Fibroblast of lung (primary cell): Measurements from ENCODE around the gene KCNH1. TPM values are rescaled to one million over a fixed set of nuclear protein-coding genes. Genes with fewer than 3 reads are reported as not detected.
A peak's percentile ranks its signal among the peaks of the same experiment; 100 is the strongest.

Experiments
- DNase-seq, 2 donors: peaks; one replicate each; pipeline versions ENCODE4 v3.0.0 to v3.0.0-alpha.2; 2010; ENCODE audit warnings: low read depth in 2 of 2
- H2AFZ ChIP-seq: 2 replicates; pipeline ENCODE4 v1.5.1; 2012; ENCODE audit warnings: low read length, control low read depth, inconsistent platforms
- H3K27ac ChIP-seq: 2 replicates; pipeline ENCODE4 v1.5.1; 2011; ENCODE audit warnings: low read length, control low read depth; ENCODE audit not compliant: insufficient read depth
- H3K27me3 ChIP-seq: 2 replicates; pipeline ENCODE4 v1.5.1; 2011; ENCODE audit warnings: mild to moderate bottlenecking, low read length; ENCODE audit not compliant: control insufficient read depth, insufficient read depth
- H3K36me3 ChIP-seq: 2 replicates; pipeline ENCODE4 v1.5.1; 2011; ENCODE audit warnings: low read length; ENCODE audit not compliant: control insufficient read depth, insufficient read depth
- H3K4me1 ChIP-seq: 2 replicates; pipeline ENCODE4 v1.5.1; 2011; ENCODE audit warnings: low read length; ENCODE audit not compliant: control insufficient read depth, insufficient read depth; ENCODE audit errors: extremely low read depth
- H3K4me2 ChIP-seq: 2 replicates; pipeline ENCODE4 v1.5.1; 2011; ENCODE audit warnings: low read length, control low read depth; ENCODE audit not compliant: insufficient read depth; ENCODE audit errors: extremely low read depth
- H3K4me3 ChIP-seq, 4 experiments: fragments of 200-600 bp in 1 of 4; sonication (generic) in 1 of 4; replicated peaks in 1 of 4; 2 replicates each; pipeline ENCODE4 v1.5.1; 2011 to 2016; ENCODE audit warnings: low read length in 4 of 4, low read depth in 3 of 4, mild to moderate bottlenecking in 3 of 4, control low read depth in 2 of 4, inconsistent platforms in 1 of 4, mixed read lengths in 1 of 4; ENCODE audit not compliant: insufficient read depth in 1 of 4; ENCODE audit errors: control extremely low read depth in 1 of 4
- H3K79me2 ChIP-seq: 2 replicates; pipeline ENCODE4 v1.5.1; 2012; ENCODE audit warnings: mild to moderate bottlenecking, low read length, inconsistent platforms; ENCODE audit not compliant: control insufficient read depth, insufficient read depth
- H3K9ac ChIP-seq: 2 replicates; pipeline ENCODE4 v1.5.1; 2011; ENCODE audit warnings: mild to moderate bottlenecking, low read length, control low read depth; ENCODE audit not compliant: insufficient read depth
- H3K9me3 ChIP-seq: 2 replicates; pipeline ENCODE4 v1.5.1; 2012; ENCODE audit warnings: low read depth, low read length; ENCODE audit not compliant: control insufficient read depth, insufficient read depth
- H4K20me1 ChIP-seq: 2 replicates; pipeline ENCODE4 v1.5.1; 2011; ENCODE audit warnings: low read length; ENCODE audit not compliant: control insufficient read depth, insufficient read depth; ENCODE audit errors: extremely low read depth
- EZH2 ChIP-seq: IDR thresholded peaks from 2 replicates; pipeline ENCODE4 v1.5.1; 2012; ENCODE audit warnings: low read length, control low read depth, mild to moderate bottlenecking; ENCODE audit errors: missing control alignments
- polyA plus RNA-seq, 2 donors: library from polyadenylated mRNA; depleted of rRNA in 1 of 2; stranded (reverse) in 1 of 2; unstranded in 1 of 2; fragments of >200 nt; gene quantifications; 2 replicates each; pipeline ENCODE4 v1.2.1, GENCODE V29; 2011 to 2012; ENCODE audit warnings: missing spikeins in 1 of 2
- total RNA-seq: library from RNA; depleted of rRNA; stranded (reverse); fragments of >200 nt; gene quantifications from 2 replicates; pipeline ENCODE4 v1.2.1, GENCODE V29; 2014
- TF ChIP-seq, protein P1 (sequence below), 2 donors: IDR thresholded peaks in 1 of 2; conservative IDR thresholded peaks in 1 of 2; 1 replicate in 1 of 2; 2 replicates in 1 of 2; pipeline ENCODE4 v1.5.1; 2011 to 2012; ENCODE audit warnings: low read length in 2 of 2, control low read depth in 1 of 2, inconsistent platforms in 1 of 2, low read depth in 1 of 2, mild to moderate bottlenecking in 1 of 2

Gene KCNH1
- total and polyA plus RNA-seq, 2 donors (not counting 1 experiment from before 2014, with no cell fraction given): 0.17 to 1.5 TPM

DNA sequence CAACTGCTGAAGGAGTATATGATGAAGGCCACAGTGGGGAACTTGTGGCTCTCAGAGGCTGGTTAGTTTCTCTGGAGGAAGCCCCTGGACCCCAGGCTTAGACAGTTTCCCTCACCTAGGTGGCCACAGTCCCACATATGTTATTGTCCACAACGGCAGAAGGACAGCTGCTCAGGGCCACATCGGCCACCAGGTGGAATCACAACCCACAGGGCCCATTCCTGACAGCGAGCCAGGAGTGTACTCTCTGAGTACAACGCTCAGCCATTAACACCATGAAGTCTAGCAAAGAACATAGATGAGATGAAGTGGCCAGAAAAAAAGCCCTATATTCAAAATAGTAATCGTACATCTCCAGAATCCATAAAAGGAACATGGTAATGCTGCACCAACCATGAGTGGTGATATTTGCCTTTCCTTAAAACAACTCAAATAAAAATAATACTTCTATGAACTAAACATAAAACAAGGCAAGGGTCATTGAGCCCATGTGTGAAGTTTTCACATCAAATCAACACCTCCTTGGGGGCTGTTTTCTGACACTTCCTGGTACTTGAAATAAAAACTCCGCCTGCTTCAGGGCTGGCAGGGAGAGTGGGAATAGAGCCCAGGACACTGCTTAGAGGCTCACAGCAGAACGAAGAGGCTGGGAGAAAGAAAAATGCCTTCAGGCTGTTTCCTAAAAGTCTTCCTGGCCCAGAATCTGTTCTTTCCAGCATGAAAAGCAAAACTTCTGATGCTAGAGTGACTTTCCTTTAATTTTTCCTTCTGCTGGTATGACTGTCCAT is 421.9 kb downstream of the KCNH1 start:
- H3K27ac ChIP-seq: no peak overlapping the region
- no peaks in the 10 kb centered on the region for H3K36me3 ChIP-seq
- no peak overlapping the region for H3K4me3 ChIP-seq
- H3K9me3 ChIP-seq: no peaks in the 10 kb centered on the region
- H3K4me2 ChIP-seq: no peak overlapping the region
- no peak for TF ChIP-seq EZH2
- no peaks in the 10 kb centered on the region for H3K4me1 ChIP-seq
- no peak for DNase-seq
- no peaks in the 10 kb centered on the region for H4K20me1 ChIP-seq
- H3K79me2 ChIP-seq: no peaks in the 10 kb centered on the region
- no peak overlapping the region for H3K9ac ChIP-seq
- no peaks in the 10 kb centered on the region for H3K27me3 ChIP-seq
- no peak overlapping the region for H2AFZ ChIP-seq

DNA sequence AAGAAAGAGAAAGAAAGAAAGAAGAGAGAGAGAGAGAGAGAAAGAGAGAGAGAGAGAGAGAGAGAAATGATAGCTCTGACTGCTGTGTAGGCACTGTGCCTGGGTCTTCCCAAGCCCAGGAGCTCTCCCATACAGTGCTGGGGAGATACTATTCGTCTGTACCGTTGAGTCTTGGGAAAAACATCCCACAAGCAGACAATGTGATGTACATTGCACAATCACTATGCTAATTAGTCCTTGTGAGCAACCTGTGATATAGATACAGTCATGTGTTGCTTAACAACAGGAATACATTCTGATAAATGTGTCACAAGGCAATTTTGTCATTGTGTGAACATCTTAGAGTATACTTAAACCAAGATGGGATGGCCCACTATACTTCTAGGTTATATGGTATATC is 424.2 kb downstream of the KCNH1 start:
- no peaks in the 10 kb centered on the region for H3K27me3 ChIP-seq
- peak in 1 of 2 donors; percentile 12 for DNase-seq
- H4K20me1 ChIP-seq: no peaks in the 10 kb centered on the region
- H3K4me1 ChIP-seq: no peaks in the 10 kb centered on the region
- no peak overlapping the region for H2AFZ ChIP-seq
- H3K27ac ChIP-seq: no peak overlapping the region
- no peak for TF ChIP-seq EZH2
- TF ChIP-seq, protein P1, sequence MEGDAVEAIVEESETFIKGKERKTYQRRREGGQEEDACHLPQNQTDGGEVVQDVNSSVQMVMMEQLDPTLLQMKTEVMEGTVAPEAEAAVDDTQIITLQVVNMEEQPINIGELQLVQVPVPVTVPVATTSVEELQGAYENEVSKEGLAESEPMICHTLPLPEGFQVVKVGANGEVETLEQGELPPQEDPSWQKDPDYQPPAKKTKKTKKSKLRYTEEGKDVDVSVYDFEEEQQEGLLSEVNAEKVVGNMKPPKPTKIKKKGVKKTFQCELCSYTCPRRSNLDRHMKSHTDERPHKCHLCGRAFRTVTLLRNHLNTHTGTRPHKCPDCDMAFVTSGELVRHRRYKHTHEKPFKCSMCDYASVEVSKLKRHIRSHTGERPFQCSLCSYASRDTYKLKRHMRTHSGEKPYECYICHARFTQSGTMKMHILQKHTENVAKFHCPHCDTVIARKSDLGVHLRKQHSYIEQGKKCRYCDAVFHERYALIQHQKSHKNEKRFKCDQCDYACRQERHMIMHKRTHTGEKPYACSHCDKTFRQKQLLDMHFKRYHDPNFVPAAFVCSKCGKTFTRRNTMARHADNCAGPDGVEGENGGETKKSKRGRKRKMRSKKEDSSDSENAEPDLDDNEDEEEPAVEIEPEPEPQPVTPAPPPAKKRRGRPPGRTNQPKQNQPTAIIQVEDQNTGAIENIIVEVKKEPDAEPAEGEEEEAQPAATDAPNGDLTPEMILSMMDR (conservative IDR thresholded peaks at IDR 0.05 in 1 of 2, IDR thresholded peaks at IDR 0.05 in 1 of 2; ENCODE audit: low read depth in 1 of 2, low read length in 2 of 2): no peak
- H3K36me3 ChIP-seq: no peaks in the 10 kb centered on the region
- H3K9me3 ChIP-seq: no peaks in the 10 kb centered on the region
- no peak overlapping the region for H3K4me3 ChIP-seq
- no peaks in the 10 kb centered on the region for H3K79me2 ChIP-seq
- H3K9ac ChIP-seq: no peak overlapping the region
- no peak overlapping the region for H3K4me2 ChIP-seq

DNA sequence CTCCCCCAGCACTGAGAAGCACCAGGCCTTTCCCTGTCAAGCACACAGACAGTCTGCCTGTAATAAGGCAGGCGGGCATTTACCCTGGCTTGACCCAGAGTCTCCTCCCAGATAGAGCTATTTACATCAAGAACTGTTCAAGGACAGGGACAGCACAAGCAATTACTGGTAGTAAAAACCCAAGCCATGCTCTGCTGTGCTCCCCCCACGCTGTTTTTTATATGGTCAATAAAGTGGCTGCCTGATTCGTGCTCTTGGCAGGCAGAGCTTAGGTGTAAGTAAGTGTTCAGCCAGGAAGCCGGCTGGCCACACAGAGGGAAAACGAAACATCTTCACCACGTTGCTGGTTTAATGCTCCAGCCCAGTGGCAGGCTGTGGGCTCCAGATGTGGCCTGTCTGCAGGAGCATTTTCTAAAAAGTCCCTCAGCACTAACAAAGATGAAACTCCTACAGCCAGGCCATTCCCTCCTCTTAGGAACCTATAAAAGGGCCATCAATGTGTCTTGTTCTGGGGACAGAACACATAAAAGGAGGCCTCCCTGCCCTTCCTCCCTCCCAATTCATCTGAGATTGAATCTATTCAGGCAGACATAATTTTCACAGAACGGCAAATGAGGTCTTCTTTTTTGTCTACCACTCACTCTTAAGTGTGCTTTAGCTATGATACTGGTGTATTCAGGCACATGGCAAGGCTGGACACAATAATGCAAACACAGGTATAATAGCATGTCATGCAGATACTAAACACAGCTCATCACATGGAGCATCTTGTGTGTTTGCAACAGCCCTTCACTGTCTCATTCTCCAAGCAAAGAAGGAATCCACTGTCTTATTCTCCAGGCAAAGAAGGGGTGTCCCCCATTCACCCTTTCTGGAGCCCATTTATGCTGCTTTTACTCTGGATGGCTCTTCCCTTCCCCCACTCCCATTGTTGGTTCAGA is 426.4 kb downstream of the KCNH1 start:
- H3K4me2 ChIP-seq: no peak overlapping the region
- H3K9me3 ChIP-seq: no peaks in the 10 kb centered on the region
- no peaks in the 10 kb centered on the region for H3K36me3 ChIP-seq
- H4K20me1 ChIP-seq: no peaks in the 10 kb centered on the region
- no peak overlapping the region for H3K9ac ChIP-seq
- H3K27ac ChIP-seq: no peak overlapping the region
- no peaks in the 10 kb centered on the region for H3K4me1 ChIP-seq
- TF ChIP-seq EZH2: no peak
- TF ChIP-seq, protein P1 (conservative IDR thresholded peaks at IDR 0.05 in 1 of 2, IDR thresholded peaks at IDR 0.05 in 1 of 2; ENCODE audit: low read depth in 1 of 2, low read length in 2 of 2): no peak
- H3K4me3 ChIP-seq: no peak overlapping the region
- H2AFZ ChIP-seq: no peak overlapping the region
- H3K79me2 ChIP-seq: no peaks in the 10 kb centered on the region
- no peaks in the 10 kb centered on the region for H3K27me3 ChIP-seq
- no peak for DNase-seq
